HG02981 (cell line): Measurements from ENCODE around the gene CCDC116.
A peak's percentile ranks its signal among the peaks of the same experiment; 100 is the strongest.
"Not testable (repeated sequence)": the region's sequence is repeated elsewhere in the genome, so short reads cannot be mapped to it uniquely, and the experiment has no call there.

Experiments
- ATAC-seq: cut with Tn5 transposase; IDR thresholded peaks from one replicate; pipeline ENCODE4 v1.9.1; 2021; ENCODE audit warnings: mild to moderate bottlenecking, moderate library complexity; ENCODE audit not compliant: unreplicated experiment

The CCDC116 gene

GRCh38 chr22:21609556-21610157 is 22.9 kb upstream of the CCDC116 start:
- not testable (repeated sequence) for ATAC-seq

DNA sequence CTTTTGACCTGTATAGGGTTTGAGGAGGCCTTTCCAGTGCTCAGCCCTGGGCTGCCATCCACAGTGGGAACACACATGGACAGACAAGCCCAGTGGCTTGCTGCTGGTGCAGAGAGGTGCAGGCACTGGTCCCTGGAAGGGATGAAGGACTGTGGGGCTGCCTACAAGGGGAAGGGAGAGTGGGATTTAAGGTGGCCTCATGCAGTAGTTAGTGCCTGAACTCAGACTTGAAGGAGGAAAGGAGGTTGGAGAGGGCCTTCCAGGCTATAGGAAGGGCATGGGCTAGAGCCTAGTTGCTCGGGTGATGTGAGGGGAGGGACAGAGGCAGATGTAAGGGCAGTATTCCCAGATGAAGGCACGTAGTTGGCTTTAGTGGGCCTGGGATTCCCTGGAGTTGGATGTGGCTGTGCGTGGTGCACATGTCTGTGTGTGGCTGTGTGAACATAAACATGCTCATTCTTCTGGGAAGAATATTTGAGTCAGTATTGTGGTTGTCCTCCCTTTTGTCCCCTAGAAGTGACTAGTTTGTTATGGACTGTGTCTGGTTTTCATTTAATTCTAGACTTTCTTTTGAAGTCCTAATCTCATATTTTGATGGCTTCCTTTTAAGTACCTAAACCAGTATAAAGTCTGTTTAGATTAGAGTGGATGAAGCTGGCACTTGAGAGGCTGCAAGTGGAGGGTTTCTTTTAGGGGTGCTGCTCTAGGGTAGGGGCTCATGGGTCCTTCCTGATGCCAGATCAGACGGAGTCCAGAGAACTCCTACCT is 21.2 kb upstream of the CCDC116 start:
- no peak for ATAC-seq

- no peak for ATAC-seq
These were observed 19.7 kb upstream of the CCDC116 start for GRCh38 chr22:21612858-21613257.

DNA sequence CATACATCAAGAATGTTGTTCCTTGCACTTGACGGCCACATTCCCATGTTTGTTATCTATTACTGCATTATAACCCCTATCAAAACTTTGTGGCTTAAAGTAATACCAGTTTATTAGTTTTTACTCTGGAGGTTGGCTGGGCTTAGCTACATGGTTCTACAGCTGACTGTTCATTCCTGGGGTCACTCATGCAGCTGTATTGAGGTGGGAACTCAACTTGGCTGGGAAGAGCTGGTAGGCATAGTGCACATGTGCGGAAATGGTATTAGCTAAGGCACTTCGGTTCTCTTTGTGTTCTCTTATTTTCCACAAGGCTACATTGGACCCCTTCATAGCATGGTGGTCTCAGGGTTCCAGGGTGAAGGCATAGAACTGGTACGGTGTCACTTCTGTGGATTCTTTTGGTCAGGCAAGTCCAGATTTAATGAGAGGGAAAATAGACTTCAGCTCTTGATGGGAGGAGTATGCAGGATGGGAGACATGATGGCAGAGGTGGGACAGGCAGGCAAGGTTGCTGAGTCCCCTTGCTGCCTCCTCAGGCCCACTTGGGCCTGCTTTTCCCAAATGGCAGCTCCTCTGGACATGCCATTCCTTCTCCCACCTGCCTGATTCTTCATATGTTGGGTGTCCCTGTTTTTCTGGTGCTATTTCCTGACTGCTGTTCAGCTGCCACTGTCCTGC is 18.9 kb upstream of the CCDC116 start:
- no peak for ATAC-seq

DNA sequence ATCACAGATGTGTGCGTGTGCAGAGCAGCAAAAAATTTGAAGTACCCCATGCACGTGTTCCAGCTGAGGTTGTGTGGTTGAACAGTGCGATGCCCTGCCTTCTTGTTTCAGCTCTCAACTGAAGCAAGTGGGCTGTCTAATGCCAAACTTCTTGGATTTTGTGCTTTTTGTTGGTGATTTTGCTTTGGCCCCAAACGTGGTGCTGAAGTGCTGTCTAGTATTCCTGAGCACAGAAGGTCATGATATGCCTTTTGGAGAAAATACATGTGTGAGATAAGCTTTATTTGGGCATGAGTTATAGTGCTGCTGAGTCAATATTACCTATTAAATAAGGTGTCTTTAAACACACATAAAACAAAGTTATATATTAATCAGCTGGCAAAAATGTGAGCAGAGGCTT is 16.8 kb upstream of the CCDC116 start:
- no peak for ATAC-seq

DNA sequence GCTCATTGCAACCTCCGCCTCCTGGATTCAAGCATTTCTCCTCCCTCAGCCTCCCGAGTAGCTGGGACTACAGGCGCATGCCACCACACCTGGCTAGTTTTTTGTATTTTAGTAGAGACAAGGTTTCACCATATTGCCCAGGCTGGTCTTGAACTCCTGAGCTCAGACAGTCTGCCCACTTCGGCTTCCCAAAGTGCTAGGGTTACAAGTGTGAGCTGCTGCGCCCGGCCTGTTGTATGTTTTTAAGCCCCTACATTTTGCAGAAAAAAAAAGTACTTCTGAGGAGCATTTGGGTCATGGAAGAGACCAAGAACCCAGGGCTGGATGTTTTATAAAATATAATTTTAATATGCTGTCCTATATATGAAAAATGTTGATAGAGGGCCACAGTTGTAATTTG is 15.2 kb upstream of the CCDC116 start:
- not testable (repeated sequence) for ATAC-seq

DNA sequence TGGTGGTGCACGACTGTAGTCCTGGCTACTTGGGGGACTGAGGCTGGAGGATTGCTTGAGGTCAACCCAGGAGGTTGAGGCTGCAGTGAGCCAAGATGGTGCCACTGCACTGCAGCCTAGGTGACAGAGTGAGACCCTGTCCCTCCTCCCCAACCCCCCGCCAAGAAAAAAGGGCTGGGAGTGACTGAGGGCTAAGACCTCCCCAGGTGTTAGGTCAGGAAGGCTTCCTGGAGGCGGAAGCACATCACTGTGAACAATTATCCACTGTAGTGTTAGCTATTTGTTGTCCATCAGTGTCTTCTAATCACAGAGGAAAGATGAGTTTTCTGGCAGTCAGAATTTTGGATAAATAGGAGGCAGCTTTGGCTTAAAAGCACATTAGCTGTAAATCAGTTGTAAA is 11.5 kb upstream of the CCDC116 start:
- no peak for ATAC-seq

GRCh38 chr22:21622011-21622918 is 10.3 kb upstream of the CCDC116 start:
- no peak for ATAC-seq

DNA sequence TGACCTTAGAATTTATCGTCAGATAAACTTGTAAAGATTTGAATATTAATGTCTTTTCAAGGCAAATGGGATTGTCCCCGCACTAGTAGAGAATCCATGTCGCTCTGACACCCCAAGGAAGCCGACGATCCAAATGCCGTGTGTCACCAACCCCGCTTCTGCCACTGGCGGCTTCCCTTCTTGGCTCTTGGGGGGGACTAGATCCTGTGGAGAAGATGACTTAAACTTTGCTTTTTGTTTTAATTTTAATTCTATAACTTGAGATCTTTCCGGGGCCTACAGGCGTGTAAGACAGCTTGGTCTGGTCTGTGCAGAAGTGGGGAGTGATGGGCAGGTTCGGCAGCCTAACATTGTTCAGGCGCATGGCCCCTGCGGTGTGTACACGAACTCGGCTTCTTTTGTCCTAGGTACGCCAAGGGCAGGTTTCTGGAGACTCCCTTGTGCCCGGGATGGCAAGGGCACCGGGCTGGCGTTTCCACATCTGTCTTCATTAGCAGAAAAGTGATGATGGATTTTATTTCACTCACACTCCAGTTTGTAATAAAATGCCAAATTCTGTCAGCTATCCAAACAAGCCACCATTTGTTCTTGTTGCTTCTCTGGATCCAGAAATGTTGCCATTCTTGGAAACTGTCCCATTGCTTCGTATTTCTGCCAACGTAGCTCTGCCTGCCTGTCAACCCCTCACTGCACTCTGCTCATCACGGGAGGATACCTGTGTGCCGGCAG is 9.5 kb upstream of the CCDC116 start:
- ATAC-seq, result no peak

DNA sequence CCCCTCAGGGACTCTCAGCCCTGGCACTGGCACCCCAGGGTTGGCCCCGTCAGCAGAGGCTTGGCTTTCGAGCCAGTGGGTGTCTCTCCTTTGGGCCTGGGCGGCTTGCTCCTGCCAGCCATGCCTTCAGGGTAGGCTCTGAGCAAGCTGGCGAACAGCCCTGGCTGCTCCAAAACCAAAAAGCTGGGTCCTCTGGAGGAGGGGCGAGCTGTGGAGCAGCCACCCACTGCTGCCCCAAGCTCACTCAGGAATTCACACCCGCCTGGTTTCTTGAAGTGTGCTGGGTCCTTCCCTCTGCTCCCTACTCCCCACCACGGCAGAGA is 9.0 kb upstream of the CCDC116 start:
- no peak for ATAC-seq

DNA sequence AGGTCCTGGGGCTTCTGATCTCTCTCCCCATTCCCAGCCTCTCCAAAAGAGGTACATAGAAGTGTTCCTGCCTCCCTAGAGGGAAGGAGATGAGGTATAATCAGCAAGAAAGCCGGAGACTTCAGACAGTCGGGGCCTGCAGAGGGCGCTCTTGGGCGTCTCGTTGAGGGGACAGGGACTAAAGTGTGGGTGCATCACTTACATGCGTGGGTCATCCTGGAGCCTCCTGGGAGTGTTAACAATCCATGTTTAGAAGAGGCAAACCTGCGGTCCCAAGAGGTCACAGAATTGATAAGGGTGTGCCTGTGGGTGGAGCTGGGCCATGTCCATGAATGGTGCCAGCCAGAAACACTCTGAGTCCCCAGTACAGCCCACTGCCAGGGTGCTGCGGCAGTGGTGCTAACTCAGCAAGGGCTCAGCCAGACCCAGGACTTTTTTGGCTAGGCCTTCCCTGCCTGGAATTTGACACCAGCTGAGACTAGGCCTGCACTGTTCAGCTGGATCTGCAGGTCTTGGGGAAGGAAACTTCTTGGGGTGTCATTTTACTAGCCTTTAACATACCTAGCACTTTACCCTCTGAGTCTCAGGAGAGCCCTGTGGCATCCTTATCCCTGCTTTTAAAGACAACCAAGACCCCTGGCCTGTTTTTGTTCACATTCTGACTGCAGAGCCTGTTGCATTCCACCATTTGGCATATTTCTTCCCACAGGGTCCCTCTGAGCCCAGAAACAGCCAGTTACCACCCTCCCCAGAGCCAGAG is 8.3 kb upstream of the CCDC116 start:
- ATAC-seq, result no peak

GRCh38 chr22:21624880-21625791 is 7.4 kb upstream of the CCDC116 start:
- no peak for ATAC-seq

DNA sequence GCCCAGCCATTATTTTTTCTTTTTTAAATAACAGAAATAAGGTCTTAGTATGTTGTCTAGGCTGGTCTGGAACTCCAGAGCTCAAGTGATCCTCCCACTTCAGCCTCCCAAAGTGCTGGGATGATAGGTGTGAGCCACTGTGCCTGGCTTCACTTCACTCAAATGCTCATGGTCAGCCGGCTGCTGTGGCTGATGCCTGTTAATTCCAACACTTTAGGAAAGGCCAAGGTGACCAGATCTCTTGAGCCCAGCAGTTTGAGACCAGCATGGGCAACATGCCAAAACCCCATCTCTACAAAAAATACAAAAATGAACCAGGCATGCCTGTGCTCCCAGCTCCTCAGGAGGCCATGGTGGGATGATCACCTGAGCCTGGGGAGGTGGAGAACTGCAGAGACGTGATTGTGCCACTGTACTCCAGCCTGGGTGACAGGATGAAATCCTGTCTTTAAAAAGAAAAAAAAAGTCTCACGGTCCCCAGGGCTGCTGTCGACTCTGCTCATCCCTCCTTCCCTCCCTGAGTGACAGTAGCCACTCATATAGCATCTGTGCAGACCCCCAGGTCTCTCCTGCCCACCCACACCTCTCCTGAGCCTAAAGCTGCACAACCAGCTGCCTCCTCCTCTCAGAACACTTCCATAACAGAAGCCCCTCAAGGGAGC is 6.4 kb upstream of the CCDC116 start:
- no peak for ATAC-seq

GRCh38 chr22:21626735-21627469 is 5.7 kb upstream of the CCDC116 start:
- no peak for ATAC-seq

GRCh38 chr22:21628386-21629254 is 3.9 kb upstream of the CCDC116 start:
- no peak for ATAC-seq

DNA sequence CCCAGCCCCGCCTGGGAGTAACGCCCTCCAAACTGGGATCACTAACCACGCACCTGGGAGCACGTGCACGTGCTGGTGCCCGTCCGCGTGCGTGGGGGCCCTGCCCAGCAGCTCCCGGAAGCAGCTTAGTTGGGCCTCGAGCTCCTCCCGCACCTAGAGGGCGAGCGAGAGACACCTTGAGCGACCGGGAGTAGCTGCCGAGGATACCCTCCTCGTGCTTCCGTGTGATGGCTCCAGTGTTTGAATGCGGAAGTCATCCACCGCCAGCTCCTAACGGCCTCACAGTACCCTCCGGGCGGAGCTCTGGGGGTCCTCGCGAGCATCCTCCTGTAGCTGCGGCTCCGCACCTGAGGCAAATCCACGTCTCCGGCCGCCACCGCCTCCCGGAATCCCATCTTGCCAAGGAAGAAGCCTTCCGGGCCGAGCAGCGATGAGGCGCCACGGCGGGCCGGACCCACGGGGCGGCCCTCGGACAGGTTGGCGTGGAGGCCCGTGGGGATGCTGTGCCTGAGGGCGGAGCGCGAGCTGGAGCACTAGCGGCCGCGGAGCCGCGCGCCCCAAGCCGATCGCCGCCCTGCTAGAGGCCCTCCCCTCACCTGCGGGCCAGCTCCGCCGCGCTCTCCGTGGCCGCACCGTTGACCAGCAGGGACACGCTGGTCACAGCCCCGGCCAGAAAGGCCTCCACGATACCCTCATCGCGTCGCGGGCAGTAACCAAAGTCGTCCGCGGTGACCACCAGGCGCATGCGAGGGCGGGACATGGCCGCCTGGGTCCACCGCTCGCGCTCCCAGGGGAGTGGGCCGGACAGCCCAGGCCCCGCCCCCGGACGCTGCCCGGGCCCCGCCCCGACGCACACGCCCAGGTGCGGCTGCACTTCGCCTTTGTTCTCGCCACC is 3.1 kb upstream of the CCDC116 start, which contains the start of gene YDJC:
Gene YDJC, minus strand, starts transcription at position 768 of the 895 bp plus-strand sequence. Its CDS starts 8 bp downstream, at position 760.
- peak; percentile 78 for ATAC-seq
